Measurements from ENCODE around the gene SV2C. TPM values are rescaled to one million over a fixed set of nuclear protein-coding genes. Genes with fewer than 3 reads are reported as not detected.

Gene SV2C
- total RNA-seq, 1 donor from 2014 or later: not detected

DNA sequence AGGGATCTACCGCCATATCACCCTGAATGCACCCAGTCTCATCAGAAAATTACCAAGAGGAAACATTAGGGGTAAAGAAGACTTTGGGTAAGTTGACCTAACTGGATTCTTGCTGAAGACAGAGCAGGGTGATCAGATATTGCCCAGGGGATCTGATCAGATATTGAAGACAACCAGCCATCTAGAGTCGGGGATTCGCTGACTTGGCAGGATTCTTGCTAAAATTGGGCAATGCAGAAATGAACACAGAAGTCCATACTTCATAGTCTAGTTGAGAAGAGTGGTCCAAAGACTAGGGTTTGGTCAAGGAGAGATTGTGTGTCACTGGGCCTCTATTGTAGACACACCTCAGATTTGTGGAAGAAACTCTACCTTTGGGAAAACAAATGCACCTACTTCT lies 107.2 kb downstream of the SV2C start:
- TF ChIP-seq, protein P1, sequence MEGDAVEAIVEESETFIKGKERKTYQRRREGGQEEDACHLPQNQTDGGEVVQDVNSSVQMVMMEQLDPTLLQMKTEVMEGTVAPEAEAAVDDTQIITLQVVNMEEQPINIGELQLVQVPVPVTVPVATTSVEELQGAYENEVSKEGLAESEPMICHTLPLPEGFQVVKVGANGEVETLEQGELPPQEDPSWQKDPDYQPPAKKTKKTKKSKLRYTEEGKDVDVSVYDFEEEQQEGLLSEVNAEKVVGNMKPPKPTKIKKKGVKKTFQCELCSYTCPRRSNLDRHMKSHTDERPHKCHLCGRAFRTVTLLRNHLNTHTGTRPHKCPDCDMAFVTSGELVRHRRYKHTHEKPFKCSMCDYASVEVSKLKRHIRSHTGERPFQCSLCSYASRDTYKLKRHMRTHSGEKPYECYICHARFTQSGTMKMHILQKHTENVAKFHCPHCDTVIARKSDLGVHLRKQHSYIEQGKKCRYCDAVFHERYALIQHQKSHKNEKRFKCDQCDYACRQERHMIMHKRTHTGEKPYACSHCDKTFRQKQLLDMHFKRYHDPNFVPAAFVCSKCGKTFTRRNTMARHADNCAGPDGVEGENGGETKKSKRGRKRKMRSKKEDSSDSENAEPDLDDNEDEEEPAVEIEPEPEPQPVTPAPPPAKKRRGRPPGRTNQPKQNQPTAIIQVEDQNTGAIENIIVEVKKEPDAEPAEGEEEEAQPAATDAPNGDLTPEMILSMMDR (conservative IDR thresholded peaks at IDR 0.05; ENCODE audit: low read depth, low read length): no peak
- DNase-seq (ENCODE audit: low read depth): no peak
- no peak overlapping the region for H3K4me3 ChIP-seq (ENCODE audit: low read depth, low read length)

DNA sequence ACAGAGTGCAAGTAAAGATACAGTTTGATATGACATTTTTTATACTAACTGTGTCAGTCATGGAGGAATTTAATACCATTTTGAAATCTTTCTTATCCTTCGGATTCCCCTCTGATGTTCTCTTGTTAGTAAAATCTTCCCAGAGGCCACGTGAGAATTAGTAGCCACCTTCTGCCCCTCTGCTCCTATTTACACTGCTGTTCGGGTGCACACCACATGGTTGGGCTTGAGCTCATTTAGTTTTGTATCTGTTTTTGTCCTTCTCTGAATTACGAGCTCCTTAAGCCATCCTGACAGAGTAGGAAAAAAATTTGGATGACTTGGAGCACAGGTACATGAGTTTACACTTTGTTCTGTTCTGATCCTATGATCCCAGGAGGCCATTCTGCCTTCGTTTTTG lies 109.7 kb downstream of the SV2C start:
- no peak overlapping the region for H3K4me3 ChIP-seq (ENCODE audit: low read depth, low read length)
- no peak for DNase-seq (ENCODE audit: low read depth)
- TF ChIP-seq, protein P1 (conservative IDR thresholded peaks at IDR 0.05; ENCODE audit: low read depth, low read length): no peak

DNA sequence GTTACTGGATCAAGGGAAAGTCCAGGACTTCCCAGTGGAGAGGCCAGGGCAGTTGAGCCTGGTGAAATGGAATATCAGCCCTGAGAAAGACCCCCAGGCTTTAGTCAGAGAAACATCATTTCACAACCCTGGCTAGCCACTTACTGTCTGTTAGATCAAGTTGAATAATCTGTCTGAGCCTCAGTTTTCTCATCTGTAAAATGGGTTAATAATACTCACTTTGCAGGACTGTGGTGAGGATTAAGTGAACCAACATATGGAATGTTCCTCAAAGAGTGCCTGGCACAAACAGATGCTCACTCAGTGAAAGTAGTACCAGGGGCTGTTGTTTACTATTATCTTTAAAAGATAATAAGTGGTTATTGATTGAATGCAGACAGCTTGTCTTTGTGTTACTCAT lies 110.5 kb downstream of the SV2C start:
- no peak for DNase-seq (ENCODE audit: low read depth)
- TF ChIP-seq, protein P1 (conservative IDR thresholded peaks at IDR 0.05; ENCODE audit: low read depth, low read length): no peak

DNA sequence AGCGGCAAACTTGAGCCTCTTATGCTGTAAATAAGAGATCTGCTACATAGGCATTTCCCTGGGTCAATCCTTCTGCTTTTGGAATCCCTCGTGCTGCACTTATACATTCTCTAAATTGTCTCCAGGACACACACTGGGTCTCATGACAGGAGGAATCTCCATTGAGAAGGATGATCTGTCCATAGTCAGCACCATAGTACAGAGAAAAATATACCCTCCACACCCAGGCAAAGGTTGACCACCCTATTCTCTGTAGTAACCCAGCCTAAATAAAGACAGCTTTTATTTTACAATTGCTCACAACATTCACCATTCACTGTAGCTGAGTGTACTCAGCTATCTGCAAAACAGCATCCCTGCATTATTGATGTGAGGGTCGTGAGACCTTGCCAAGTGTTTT lies 111.2 kb downstream of the SV2C start:
- TF ChIP-seq, protein P1 (conservative IDR thresholded peaks at IDR 0.05; ENCODE audit: low read depth, low read length): no peak
- no peak overlapping the region for H3K4me3 ChIP-seq (ENCODE audit: low read depth, low read length)
- no peak for DNase-seq (ENCODE audit: low read depth)

More for the DNA sequence above, 110.5 kb downstream of the SV2C start:
- H3K4me3 ChIP-seq (ENCODE audit: low read depth, low read length): no peak overlapping the region

DNA sequence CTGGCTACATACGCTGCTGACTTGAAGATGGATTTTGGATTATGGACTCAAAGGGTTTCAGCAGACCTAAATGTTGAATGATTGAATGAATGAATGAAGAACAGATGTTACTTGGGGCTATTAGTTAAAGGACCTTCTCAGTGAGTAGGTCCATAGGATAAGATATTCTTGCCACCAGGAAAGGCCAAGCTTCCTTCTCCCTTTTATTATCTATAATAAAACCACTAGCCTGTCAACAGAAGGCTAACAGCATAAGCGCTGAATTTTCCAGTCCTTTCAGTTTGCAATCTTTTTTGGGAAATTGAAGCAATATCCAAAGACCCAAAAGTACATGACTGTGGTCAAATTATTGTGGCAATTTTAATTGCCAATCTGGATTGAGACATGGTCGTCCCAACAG lies 113.3 kb downstream of the SV2C start:
- no peak overlapping the region for H3K4me3 ChIP-seq (ENCODE audit: low read depth, low read length)
- TF ChIP-seq, protein P1 (conservative IDR thresholded peaks at IDR 0.05; ENCODE audit: low read depth, low read length): no peak
- no peak for DNase-seq (ENCODE audit: low read depth)

DNA sequence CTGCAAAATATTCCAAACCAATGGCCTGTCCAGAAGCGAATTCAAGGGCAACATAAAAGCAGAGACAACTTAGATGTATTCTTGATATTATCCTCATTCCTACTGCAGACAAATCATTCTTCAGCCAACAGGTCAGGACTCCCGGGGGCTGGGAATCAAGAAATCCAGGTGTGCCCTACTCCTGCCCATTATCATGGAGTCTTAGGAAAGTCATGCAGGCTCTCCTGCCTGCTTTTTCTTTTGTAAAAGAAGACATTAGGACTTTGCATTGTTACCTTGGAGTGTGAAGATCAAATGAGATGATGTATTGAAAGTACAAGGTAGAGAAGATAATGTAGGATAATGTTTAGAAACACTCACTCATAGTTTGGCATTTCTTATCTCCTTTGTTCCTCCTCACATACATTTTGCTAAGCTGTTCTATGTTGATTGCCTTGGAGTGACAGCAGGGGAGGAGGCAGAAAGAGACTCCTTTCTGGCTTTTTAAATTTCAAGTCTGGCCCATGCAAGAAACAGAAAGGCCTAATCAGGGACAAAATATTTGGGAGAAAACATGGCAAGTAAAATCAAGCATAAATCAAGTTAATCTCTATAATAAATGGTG lies 113.8 kb downstream of the SV2C start:
- TF ChIP-seq, protein P1 (conservative IDR thresholded peaks at IDR 0.05; ENCODE audit: low read depth, low read length): no peak
- DNase-seq (ENCODE audit: low read depth): no peak
- no peak overlapping the region for H3K4me3 ChIP-seq (ENCODE audit: low read depth, low read length)

DNA sequence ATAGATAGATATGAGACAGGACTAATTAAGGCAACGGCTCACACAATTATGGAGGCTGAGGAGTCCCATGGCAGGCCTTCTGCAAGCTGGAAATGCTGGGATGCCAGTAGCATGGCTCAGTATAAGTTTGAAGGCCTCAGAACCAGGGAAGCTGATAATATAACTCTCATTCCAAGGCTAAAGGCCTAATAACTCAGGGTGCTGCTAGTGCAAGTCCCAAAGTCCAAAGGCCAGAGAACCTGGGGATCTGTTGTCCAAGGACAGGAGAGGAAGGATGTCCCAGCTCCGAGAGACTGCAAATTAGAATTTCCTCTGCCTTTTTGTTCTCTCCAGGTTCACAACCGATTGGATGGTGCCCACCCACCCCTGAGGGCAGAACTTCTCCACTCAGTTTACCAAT lies 114.5 kb downstream of the SV2C start:
- DNase-seq (ENCODE audit: low read depth): no peak
- H3K4me3 ChIP-seq (ENCODE audit: low read depth, low read length): no peak overlapping the region
- TF ChIP-seq, protein P1 (conservative IDR thresholded peaks at IDR 0.05; ENCODE audit: low read depth, low read length): no peak
